ENCODE measurements around the gene FBXL20.
"Not testable (repeated sequence)": the region's sequence is repeated elsewhere in the genome, so short reads cannot be mapped to it uniquely, and the experiment has no call there.

Gene FBXL20

DNA sequence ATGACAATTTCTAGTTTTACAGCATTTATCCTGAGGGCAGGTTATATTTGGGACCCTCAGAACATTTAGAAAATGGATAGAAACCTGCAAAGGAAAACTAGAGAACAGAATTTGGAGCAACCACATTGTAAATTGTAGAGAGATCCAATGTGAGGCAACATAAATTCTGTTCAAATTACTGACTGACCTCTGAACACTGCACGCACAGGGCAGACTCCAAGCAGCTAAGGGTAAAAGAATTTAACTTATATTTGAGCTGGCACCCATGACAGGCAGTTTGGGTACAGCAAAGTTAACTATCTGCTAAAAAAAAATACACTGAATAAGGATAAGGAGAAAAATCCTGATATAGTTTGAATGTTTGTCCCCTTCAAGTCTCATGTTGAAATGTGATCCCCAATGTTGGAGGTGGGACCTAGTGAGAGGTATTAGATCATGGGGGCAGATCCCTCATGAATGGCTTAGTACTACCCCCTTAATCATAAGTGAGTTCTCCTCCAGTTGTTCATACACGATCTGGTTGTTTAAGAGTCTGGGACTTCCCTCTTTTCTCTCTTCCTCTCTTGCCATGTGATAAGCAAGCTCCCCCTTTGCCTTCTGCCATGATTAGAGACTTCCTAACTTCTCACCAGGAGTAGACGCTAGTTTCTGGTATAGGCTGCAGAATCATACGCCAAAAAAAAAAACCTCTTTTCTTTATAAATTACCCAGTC, 75.7 kb downstream of the FBXL20 start:
- TF ChIP-seq, protein P1, sequence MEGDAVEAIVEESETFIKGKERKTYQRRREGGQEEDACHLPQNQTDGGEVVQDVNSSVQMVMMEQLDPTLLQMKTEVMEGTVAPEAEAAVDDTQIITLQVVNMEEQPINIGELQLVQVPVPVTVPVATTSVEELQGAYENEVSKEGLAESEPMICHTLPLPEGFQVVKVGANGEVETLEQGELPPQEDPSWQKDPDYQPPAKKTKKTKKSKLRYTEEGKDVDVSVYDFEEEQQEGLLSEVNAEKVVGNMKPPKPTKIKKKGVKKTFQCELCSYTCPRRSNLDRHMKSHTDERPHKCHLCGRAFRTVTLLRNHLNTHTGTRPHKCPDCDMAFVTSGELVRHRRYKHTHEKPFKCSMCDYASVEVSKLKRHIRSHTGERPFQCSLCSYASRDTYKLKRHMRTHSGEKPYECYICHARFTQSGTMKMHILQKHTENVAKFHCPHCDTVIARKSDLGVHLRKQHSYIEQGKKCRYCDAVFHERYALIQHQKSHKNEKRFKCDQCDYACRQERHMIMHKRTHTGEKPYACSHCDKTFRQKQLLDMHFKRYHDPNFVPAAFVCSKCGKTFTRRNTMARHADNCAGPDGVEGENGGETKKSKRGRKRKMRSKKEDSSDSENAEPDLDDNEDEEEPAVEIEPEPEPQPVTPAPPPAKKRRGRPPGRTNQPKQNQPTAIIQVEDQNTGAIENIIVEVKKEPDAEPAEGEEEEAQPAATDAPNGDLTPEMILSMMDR (conservative IDR thresholded peaks at IDR 0.05): no peak
- no peak overlapping the region for H3K27ac ChIP-seq

- no peak overlapping the region for H3K27ac ChIP-seq
- TF ChIP-seq, protein P1 (conservative IDR thresholded peaks at IDR 0.05): no peak
These were observed 82.8 kb downstream of the FBXL20 start for GRCh38 chr17:39318636-39319035.

- H3K27ac ChIP-seq: no peak overlapping the region
- TF ChIP-seq, protein P1 (conservative IDR thresholded peaks at IDR 0.05): no peak
These were observed 94.8 kb downstream of the FBXL20 start for GRCh38 chr17:39306509-39307212.

- H3K27ac ChIP-seq: no peak overlapping the region
- TF ChIP-seq, protein P1 (conservative IDR thresholded peaks at IDR 0.05): no peak
These were observed 95.4 kb downstream of the FBXL20 start for GRCh38 chr17:39305978-39306377.

DNA sequence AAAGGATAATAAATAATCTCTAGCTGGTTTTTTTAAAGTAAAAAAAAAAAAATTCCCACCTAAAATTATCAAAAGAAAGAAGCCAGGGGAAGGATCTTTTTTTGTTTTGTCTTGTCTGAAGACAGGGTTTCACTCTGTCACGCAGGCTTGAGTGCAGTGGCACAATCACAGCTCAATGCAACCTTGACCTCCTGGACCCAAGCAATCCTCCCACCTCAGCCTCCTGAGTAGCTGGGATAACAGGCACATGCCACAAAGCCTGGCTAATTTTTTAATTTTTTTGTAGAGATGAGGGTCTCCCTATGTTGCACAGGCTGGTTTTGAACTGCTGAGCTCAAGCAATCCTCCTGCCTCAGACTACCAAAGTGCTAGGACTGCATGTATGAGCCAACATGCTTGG, 97.2 kb downstream of the FBXL20 start:
- TF ChIP-seq, protein P1 (conservative IDR thresholded peaks at IDR 0.05): no peak
- H3K27ac ChIP-seq: no peak overlapping the region

DNA sequence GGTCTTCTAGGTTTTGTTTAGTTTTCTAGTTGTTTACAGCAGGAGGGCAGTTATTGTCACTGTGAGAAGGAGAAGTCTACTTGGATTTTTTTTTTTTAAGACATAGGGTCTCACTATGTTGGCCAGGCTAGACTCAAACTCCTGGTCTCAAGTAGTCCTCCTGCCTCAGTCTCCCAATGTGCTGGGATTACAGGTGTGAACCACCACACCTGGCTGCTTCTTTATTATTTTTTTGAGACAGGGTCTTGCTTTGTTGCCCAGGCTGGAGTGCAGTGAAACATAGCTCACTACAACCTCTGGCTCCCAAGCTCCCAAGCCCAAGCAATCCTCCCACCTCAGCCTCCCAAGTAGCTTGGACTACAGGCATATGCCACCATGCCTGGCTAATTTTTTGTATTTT, 107.4 kb downstream of the FBXL20 start:
- no peak overlapping the region for H3K27ac ChIP-seq
- TF ChIP-seq, protein P1 (conservative IDR thresholded peaks at IDR 0.05): no peak

DNA sequence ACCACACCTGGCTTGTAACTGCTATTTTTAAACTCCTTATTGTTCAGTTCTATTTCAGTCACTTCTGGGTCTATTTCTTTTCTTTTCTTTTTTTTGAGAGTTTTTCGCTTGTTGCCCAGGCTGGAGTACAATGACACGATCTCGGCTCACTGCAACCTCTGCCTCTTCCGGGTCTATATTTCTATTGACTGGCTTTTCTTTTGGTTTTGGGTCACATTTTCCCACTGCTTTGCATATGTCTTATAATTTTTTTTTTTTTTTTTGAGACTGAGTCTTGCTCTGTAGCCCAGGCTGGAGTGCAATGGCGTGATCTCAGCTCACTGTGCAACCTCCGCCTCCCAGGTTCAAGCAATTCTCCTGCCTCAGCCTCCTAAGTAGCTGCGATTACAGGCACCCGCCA, 108.9 kb downstream of the FBXL20 start:
- H3K27ac ChIP-seq: not testable (repeated sequence)

DNA sequence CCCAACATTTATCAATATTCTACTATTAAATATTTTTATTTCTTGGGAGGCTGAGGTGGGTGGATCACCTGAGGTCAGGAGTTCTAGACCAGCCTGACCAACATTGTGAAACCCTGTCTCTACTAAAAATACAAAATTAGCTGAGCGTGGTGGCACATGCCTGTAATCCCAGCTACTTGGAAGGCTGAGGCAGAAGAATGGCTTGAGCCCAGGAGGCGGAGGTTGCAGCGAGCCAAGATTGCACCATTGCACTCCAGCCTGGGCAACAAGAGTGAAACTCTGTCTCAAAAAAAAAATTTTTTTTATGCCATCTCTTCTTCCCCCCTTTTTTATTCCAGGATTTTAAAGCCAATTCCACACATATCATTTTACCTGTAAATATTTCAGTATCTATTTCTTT, 114.9 kb downstream of the FBXL20 start:
- not testable (repeated sequence) for H3K27ac ChIP-seq
